Nephron progenitor cell (in vitro differentiated cells): ENCODE data around the gene NRP1.

Experiments used
- DNase-seq: peaks from one replicate; pipeline ENCODE4 v3.0.0; 2021
- H3K27ac Mint-ChIP-seq: 2 replicates; pipeline ENCODE4 v1.8.0; 2021; ENCODE audit warnings: mild to moderate bottlenecking, moderate library complexity, mixed read lengths
- H3K27me3 Mint-ChIP-seq: 2 replicates; pipeline ENCODE4 v1.8.0; 2021; ENCODE audit warnings: mild to moderate bottlenecking, low read depth, mixed read lengths; ENCODE audit not compliant: poor library complexity
- H3K36me3 Mint-ChIP-seq: 2 replicates; pipeline ENCODE4 v1.8.0; 2021; ENCODE audit warnings: low read depth, mixed read lengths
- H3K4me1 Mint-ChIP-seq: 2 replicates; pipeline ENCODE4 v1.8.0; 2021; ENCODE audit warnings: mixed read lengths
- H3K4me3 Mint-ChIP-seq: 2 replicates; pipeline ENCODE4 v1.8.0; 2021; ENCODE audit warnings: mild to moderate bottlenecking, moderate library complexity, mixed read lengths
- H3K9me3 Mint-ChIP-seq: 2 replicates; pipeline ENCODE4 v1.8.0; 2021; ENCODE audit warnings: mild to moderate bottlenecking, moderate library complexity, mixed read lengths
- TF ChIP-seq, protein P1 (sequence below): fragments of 200-600 bp; sonication (generic); IDR thresholded peaks from 2 replicates; pipeline ENCODE4 v1.5.0; 2021; ENCODE audit warnings: antibody characterized with exemption

NRP1 gene

DNA sequence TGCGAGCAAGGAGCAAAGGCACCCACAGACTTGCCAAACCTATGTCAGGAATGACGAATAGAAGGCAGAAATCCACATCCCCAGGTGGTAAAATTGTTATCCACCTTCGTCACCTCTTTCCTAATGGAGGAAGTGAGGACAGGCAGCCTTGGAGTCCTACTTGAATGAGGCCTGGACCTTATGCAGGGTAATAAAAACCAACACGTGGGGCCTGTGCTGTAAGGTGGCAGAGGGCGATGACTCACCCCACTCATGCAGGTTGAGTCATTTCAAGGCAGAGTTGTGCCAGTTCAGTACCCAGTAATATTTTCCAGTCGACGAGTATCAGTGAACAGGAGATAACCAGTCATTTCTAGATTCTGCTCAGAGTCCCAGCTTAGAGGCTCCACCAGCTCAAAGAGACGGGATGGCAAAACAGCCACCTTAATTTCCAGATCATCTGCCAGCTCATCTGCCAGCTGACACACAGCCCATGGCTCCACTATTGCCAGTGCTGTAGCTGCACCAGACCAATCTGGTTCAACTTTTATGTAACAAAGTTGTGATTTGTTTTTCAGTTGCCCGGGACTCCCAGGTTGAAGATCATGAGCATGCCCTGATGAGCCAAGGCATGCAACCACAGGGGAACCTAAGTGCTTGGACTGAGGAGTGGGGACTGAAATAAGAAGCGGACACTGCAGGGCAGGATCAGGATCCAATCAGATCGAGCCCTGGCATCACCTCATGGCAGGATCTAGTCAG, 200.3 kb downstream of the NRP1 start:
- no peaks in the 10 kb centered on the region for H3K9me3 Mint-ChIP-seq
- peaks cover 5% of the 10 kb centered on the region for H3K27me3 Mint-ChIP-seq
- H3K27ac Mint-ChIP-seq, result no peak overlapping the region
- no peaks in the 10 kb centered on the region for H3K36me3 Mint-ChIP-seq
- no peak overlapping the region for H3K4me3 Mint-ChIP-seq
- peaks cover 31% of the 10 kb centered on the region for H3K4me1 Mint-ChIP-seq
- TF ChIP-seq, protein P1, sequence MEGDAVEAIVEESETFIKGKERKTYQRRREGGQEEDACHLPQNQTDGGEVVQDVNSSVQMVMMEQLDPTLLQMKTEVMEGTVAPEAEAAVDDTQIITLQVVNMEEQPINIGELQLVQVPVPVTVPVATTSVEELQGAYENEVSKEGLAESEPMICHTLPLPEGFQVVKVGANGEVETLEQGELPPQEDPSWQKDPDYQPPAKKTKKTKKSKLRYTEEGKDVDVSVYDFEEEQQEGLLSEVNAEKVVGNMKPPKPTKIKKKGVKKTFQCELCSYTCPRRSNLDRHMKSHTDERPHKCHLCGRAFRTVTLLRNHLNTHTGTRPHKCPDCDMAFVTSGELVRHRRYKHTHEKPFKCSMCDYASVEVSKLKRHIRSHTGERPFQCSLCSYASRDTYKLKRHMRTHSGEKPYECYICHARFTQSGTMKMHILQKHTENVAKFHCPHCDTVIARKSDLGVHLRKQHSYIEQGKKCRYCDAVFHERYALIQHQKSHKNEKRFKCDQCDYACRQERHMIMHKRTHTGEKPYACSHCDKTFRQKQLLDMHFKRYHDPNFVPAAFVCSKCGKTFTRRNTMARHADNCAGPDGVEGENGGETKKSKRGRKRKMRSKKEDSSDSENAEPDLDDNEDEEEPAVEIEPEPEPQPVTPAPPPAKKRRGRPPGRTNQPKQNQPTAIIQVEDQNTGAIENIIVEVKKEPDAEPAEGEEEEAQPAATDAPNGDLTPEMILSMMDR, result no peak
- DNase-seq, result no peak

DNA sequence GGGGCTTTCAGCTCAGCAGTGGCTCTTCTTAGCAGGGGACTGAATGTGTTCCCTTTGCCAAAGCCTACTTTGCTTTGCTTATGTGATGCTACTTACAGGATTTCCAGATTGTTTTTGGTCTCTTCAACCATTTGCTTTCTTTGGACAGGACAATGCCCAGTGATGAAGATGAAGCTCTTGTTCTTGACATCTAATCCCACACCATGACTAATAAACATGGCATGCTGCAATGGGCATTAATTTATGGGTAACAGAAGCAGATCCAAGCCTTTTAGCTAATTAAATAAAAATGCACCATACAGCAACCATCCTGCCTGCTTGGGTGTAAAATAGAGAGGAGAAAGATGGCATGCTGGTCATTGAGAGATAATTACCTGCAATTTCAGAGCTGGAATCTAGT, 200.9 kb downstream of the NRP1 start:
- TF ChIP-seq, protein P1, result no peak
- no peak for DNase-seq
- Mint-ChIP-seq H3K9me3 (no peaks in the 10 kb centered on the region), H3K4me1 (peaks cover 30% of the 10 kb centered on the region), H3K36me3 (no peaks in the 10 kb centered on the region), H3K27ac (no peak overlapping the region), H3K27me3 (peaks cover 8% of the 10 kb centered on the region), H3K4me3 (no peak overlapping the region)

DNA sequence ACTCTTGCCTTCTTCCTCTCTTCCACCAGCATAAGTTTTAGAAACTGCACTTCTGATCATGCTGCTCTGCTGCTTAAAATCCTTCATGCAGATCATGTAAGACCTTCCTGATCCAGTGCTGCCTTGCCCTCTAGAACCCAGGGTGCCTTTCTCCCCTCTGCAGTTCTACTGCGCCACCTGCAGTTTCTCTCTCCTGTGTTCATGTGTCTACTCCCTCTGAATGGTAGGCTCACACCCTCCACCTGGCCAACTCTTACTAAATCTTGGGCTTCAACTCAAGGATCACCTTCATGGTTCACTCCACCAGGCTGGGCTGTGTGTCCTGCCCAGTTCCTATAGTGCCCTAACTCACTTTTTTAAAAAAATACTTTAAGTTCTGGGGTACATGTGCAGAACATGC, 201.8 kb downstream of the NRP1 start:
- Mint-ChIP-seq H3K9me3 (no peaks in the 10 kb centered on the region), H3K27ac (no peak overlapping the region), H3K27me3 (peaks cover 8% of the 10 kb centered on the region), H3K4me3 (no peak overlapping the region), H3K4me1 (peaks cover 24% of the 10 kb centered on the region), H3K36me3 (no peaks in the 10 kb centered on the region)
- no peak for DNase-seq
- TF ChIP-seq, protein P1, result no peak

DNA sequence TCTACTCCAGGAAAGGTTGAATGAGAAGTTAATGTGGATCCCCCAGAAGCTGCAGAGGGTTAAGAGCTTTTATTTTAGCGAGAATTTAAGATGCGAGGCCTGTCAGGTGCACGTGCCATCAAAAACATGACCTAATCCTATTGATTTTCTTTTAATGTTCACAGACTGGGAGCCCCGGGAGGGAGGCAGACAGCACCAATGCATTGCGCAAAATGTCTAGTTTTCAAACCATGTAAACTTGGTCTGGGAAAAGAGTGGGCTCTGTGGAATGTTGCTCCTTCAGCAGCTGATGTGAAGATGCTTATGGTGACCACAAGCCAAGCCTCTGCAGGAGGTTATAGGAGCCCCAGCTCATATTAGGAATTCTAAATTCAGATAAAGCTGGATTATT, 204.5 kb downstream of the NRP1 start:
- no peak for DNase-seq
- Mint-ChIP-seq H3K27ac (no peak overlapping the region), H3K9me3 (no peaks in the 10 kb centered on the region), H3K4me3 (no peak overlapping the region), H3K4me1 (peaks cover 42% of the 10 kb centered on the region), H3K36me3 (no peaks in the 10 kb centered on the region), H3K27me3 (peaks cover 8% of the 10 kb centered on the region)
- TF ChIP-seq, protein P1, result no peak

DNA sequence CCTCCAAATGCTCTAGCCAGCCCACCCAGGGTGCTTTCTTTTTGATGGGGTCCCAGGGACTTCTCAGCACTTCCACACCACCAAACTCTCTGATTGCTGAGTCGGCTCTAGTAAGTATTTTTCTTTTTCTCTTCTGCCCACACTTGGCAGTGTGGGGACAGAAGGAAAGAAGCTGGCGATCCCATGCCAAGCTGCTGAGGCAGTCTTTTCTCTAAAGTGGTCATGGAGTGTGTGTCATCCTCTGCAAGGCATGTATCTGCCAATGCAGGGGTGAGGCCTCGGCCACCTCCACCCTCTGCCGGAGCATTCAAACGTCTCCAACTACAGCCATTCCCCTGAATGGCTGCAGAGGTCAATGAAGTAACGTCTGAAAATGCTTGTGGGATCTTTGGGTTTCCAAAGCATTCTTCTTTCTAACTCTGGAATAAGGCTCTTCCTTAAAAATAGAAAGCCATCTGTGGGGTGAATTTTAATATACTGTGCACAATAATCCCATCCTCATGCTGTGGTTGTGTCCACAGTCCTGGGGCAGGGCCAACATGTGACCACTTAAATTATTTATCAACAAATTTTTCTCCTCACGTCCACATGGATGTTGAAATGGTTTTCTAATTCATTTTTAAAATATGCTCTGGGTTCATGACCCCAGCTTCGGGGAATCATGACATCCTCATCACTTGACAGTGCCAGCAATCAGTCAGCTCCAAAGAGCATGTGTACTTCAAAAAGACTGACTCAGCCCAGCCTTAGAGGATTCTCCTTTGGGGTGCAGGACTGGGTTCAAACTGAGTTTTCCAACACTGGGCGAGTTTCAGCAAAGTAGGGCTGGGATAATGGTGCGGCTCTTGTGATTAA, 205.1 kb downstream of the NRP1 start:
- H3K27ac Mint-ChIP-seq, result no peak overlapping the region
- H3K4me1 Mint-ChIP-seq, result peaks cover 43% of the 10 kb centered on the region
- TF ChIP-seq, protein P1, result no peak
- H3K27me3 Mint-ChIP-seq, result peaks cover 8% of the 10 kb centered on the region
- no peaks in the 10 kb centered on the region for H3K36me3 Mint-ChIP-seq
- DNase-seq, result no peak
- no peaks in the 10 kb centered on the region for H3K9me3 Mint-ChIP-seq
- H3K4me3 Mint-ChIP-seq, result no peak overlapping the region
